NCI-H748 treated with DMSO at 0.1 percent for 48 hours (cell line): ENCODE data around the gene SCFD2.
"Not testable (repeated sequence)": the region's sequence is repeated elsewhere in the genome, so short reads cannot be mapped to it uniquely, and the experiment has no call there.

ENCODE experiments used
- DNase-seq: peaks from one replicate; lab custom pipeline; 2025; lab: John Stamatoyannopoulos, UW

SCFD2 gene

GRCh38 chr4:53237811-53238210, 128.1 kb downstream of the SCFD2 start:
- DNase-seq, result not testable (repeated sequence)

- DNase-seq, result not testable (repeated sequence)
Observed at GRCh38 chr4:53236624-53237023, 129.2 kb downstream of the SCFD2 start.

- no peak for DNase-seq
Observed at GRCh38 chr4:53235547-53235946, 130.3 kb downstream of the SCFD2 start.

DNA sequence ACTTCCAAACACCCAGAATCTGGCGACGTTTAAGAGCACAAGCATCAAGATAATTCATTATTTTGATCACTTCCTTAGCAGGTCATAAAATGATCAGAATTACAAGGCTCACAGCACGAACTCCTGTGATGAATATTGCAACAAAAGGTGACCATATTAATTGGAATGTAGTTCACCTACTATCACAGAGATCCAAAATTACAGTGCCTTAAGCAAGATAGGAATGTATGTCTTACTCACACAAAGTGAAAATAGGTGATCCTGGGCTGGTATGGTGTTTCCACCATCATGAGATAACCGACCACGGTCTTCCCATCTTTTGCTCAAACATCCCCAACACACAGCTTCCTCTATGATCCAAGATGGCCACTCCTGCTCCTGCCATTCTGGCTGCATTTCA, 131.2 kb downstream of the SCFD2 start:
- no peak for DNase-seq

- no peak for DNase-seq
Observed at GRCh38 chr4:53234111-53234510, 131.8 kb downstream of the SCFD2 start.

DNA sequence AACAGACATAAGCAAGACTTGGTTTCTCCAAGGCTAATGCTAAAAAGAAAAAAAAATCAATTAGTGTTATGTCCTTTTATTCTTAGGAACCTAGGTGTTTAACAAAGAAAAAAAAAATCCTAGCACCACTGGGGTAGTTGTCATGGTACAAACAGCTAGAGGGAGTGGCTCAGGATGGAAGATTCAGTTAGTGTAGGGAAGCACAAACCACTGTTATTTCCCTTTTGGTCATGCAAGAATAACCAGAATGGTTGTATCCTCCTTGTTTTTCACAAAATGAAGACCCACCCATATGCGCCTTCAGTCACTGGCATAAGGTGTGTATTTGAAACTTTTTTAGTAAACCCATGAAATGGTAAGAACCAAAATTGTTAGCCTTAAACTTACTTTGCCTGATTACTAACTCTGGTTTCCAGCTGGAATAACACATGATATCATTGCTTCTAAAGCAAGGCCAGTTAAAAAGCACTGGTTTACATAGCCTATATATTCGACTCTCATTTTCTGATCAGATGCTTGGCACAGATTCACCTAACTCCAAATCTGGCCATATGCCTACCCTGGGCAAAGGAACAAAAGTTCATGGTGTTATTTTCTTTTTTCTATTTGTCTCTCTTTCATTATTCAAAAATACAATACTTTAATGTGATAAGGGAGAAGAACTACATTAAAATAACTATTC, 132.6 kb downstream of the SCFD2 start:
- no peak for DNase-seq

DNA sequence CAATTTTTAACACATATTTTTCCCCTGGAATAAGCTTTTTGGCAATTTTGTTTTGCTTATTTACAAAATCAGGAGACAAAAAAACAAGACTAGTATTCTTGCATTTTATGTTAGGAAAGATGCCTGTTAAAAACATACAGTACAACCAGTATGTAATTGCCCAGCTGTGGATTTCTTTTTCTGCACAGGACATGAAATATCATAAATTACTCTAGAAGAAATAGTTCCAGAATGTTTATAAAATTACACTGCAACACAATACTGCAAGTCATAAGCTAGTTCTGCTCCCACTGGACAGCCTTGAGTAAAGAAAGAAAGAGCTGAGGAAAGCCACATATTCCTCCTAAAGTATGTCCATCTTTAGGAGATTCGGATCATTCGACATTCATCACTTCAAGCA, 133.5 kb downstream of the SCFD2 start:
- no peak for DNase-seq

GRCh38 chr4:53228036-53228435, 137.8 kb downstream of the SCFD2 start:
- DNase-seq, result no peak

DNA sequence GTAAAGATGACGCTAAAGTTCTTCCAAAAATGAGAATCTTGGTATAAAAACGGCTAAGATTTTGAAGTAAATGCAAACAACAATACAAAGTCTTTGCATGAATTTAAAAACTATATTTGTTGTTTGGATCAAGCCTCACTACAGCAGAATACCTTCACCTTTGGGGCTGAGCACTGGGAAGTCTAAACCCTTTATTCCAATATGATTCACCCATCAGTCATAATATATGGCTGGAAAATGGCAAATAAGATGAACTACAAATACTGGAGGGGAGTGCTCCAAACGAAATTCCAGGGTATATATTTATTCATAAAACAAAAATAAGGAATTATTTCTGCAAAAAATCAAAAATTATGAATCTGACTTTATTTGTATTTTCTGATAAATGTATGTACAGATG, 138.4 kb downstream of the SCFD2 start:
- DNase-seq, result no peak

DNA sequence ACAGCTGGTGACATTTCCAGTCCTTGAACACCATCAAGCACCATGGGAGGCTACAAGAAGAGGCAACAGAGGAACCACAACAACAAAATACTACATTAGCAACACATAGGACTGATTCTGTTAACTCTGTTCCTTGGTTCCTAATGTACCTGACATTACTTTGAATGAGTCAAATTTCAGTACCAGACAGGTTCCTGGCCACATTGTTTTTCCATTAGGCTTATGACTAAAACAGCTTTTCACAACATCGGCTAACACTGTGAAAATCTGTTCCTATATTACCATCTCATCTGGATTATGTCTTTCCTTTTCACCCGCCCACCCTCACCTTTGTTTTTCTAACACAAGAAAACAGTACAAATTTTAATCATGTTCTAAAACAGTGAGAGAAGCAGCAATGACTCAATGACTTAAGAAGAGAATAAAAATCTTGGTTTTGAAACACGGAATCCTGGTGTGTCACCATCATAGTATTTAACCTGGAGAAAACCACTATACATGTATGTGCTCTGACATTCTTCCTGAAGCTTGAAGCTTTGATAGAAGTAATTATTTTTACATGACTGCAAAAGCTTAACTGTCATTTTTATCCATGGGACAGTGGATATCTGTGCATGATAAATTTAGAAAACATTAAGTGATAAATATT, 143.9 kb downstream of the SCFD2 start:
- no peak for DNase-seq

- DNase-seq, result not testable (repeated sequence)
Observed at GRCh38 chr4:53219148-53219547, 146.7 kb downstream of the SCFD2 start.

- no peak for DNase-seq
Observed at GRCh38 chr4:53208753-53209152, 157.1 kb downstream of the SCFD2 start.

DNA sequence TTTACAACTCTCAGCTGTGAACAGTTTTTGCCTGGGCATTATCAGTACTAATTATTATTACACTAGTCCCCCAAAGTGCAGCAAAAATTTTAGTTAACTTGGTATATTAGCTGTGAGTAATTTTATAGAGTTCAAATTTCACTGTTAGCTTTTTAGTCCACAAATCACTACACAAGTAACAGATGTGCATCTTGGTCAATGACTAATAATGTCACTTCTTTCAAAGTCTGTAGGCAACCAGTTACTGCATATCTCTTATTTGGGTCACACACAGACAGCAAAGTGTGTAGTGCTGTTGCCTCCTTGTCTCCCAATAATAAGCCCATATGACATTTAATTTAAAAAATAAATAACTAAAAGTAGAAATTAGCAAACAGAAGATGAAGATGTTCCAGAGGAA, 159.9 kb downstream of the SCFD2 start:
- DNase-seq, result no peak

DNA sequence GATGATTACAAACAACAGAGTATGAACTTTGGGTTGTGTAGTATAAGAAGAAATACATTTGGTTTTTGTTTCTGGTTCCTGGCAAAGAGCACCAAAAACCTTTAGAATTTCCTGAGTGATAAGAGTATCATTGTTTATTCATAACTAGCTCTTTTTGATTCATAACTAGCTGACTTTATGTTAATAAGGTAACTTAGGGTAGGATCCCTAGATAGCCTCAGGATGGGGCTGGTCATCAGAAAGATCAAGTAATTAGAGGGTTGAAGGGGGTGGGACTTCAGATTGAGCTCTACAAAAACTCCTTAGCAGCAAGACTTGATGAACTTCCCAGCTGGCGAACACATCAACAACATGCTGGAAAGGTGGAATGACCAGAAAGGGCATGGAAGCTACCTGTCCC, 166.5 kb downstream of the SCFD2 start:
- no peak for DNase-seq

DNA sequence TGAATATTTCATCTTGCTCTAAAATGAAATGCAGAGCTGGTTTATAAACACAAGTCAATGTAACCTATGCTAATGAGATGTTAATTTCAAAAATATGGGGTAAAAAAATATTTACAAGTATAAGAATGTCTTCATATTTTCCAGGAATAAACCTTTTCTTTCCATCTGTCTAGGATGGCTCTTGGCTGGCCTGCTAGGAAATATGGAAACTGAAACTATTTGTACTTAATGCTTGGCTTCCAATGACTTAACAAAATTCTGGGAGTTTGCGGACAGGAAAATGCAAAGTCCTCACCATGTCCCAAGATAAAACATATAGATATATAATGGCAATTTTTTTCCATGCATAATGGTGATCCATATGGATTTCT, 168.1 kb downstream of the SCFD2 start:
- DNase-seq, result no peak

DNA sequence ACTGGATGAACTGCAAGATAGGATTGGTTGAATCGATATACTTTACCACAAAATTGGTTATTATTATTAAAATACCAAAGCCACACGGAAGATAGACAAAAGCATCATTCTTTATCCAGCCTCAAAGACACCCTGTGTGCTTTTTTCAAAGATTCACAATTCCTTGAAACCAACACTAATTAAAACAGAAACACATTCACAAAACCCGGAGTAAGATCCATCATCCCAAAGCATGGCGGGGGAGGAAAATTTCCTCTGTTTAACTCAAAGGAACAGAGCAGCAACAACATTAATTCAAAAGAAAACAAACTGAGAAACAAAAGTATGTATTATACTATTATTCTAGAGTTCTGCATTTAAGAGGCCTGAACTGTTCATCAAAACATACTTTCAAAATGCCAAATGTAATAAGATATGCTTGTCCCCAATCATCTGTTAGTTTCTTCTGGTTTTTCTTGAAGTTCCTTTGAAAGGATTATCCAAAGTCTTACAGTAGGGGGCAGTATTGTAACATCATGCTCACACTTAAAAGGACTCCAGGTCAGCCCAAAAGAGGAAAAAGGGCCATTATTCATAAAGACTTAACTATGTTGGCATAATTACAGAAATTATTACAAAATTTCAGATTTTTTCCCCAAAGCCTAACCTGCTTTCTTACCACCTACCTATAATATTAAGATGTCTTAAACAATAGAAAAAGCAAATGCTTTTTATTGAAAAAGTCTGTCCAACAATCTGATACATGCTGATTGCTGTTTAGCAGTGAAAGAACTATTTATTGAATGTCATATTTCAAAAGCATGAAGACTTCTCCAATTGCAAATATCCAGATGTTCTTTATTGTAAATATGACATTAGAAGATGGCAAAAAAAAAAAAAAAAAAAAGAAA, 168.7 kb downstream of the SCFD2 start:
- peak; percentile 49 for DNase-seq

GRCh38 chr4:53195815-53196661, 169.8 kb downstream of the SCFD2 start:
- no peak for DNase-seq

- DNase-seq, result no peak
Observed at GRCh38 chr4:53194727-53195126, 171.1 kb downstream of the SCFD2 start.

- no peak for DNase-seq
Observed at GRCh38 chr4:53193111-53193510, 172.8 kb downstream of the SCFD2 start.

GRCh38 chr4:53192496-53192895, 173.4 kb downstream of the SCFD2 start:
- no peak for DNase-seq

DNA sequence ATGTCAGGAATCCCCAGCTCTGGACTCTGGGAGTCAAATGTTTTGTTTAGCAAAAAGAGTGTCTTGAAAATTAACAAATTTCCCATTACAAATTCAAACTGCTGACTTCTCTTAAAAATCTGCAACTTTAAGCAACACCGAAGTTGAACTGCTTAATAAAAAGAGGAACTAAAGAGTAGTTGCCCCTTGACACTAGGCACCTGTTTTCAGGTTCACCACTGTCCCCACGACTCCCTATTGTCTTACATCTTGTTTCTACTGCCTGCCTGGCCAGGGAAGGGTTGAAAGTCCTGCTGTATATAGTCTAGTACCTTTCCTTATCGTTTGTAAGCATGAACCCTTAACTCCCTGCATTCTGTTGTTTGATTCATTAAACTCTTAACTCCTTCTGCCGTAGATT, 173.9 kb downstream of the SCFD2 start:
- DNase-seq, result no peak

DNA sequence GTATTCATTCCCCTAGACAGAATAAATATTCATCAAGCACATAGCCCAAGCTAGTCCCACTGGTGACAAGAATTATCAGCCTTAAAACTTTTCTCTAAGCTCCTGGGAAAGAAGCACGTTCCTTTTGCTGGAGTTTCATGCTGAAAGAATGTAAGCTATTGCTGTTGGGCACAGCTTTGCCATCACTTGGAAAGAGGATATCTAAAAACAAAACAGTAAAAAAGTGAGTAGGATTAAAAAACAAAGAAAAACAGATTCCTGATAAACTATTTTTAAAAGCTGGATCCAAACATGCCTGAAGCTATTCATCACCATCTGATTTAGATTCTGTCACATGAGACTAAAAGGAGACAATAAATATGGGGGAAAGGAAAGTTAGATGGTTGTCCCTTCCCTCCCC, 176.8 kb downstream of the SCFD2 start:
- DNase-seq, result no peak
